NAMALWA (cell line): Measurements from ENCODE around the gene RXRG.

Source experiments
- DNase-seq: peaks from one replicate; pipeline ENCODE4 v3.0.0-alpha.2; 2015; ENCODE audit warnings: low spot score

Gene RXRG

GRCh38 chr1:165449131-165449530 is 4.2 kb upstream of the RXRG start:
- no peak for DNase-seq

DNA sequence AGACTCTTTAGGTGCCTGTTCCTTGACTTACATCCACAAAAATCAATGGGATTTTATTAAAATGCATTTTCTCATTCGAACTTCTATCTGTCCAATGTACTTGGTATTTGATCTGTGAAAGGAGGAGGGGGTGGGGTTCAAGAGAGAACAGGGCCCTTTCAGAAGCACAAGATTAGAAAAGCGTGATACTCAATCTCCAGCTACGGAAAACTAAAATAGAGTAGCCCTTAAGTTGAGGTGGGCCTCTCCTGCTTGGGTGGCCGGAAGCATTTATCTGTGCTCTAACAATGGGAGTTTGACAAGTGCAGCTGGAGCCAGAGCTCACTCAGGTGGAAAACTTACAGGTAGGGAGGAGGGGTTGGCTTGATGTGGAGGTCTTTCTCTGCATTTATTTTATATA is 462 bp upstream of the RXRG start:
- no peak for DNase-seq

DNA sequence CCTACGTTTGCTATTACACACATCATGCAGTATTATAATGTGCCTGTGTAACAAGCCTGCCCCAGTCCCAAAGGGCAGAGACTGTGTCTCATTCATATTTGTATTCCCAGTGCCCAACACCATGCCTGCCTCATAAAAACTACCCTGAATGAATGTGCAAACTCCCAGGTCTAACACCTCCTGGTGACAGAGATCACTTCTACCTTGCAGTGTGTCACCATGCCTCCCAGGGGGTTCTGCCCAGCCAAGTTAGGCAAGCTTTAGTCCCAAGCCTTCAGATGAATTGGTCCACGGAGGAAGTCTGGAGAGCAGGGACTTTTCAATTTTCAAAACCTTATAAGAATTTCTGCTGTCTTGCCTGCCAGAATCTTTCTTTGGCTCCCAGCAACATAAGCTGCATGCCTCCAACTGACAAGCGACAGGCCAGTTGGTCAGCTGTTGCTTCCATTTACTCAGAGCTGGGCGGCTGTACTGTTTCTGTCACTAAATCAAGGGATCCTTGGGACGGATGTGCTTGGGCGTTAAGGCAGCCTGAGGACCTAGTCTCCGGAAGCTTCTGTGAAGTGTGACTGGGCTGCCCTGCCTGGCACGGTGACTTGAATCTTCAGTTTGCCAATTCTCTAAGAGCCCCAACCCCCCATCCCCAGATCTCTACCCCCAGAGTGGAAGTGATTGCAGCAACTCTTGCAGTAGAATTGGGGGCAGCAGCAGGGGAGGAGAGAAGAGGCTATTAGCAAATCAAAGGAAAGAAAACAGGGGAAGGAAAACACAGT is 1.2 kb downstream of the RXRG start:
- DNase-seq: no peak

GRCh38 chr1:165442653-165443052 is 2.3 kb downstream of the RXRG start:
- DNase-seq: no peak

DNA sequence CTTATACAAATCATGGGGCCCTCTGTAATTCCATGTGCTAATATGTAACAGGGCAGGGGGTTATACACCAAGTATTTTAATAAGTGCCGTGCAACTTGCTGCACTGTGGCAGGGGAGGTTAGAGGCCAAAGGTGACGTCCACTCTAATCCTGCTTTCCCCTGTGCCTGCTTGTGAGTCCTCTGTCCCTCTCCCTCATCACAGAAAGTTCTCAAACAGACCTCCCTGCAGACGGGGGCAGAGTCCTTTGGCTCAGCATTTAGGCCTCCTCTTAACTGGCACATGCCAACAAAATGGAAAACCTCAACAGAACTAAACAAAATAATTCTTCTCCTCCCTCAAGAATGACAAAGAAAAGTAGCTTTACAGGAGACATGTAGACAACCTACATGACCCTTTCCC is 2.9 kb downstream of the RXRG start:
- no peak for DNase-seq

- no peak for DNase-seq
These were observed 3.6 kb downstream of the RXRG start for GRCh38 chr1:165441166-165441880.

GRCh38 chr1:165439330-165439729 is 5.6 kb downstream of the RXRG start:
- no peak for DNase-seq

DNA sequence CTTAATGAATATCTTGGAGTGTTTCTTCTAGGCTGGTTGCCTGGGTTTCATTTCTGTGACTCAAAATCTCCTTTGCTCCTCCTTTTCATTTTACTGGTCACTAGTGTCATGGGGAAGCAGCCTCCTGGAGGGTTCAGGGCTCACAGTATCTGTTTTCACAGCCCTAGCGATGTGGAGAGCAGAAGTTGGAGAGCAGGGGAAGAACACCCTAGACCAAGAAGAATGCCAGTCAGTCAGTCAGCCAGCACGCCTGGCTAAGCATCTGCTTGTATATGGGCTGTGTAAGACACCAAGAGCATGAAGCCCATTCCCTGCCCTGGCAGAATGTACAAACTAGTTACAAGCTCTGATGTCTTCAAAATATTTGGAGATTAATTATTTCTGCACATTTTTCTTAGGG is 7.9 kb downstream of the RXRG start:
- no peak for DNase-seq

DNA sequence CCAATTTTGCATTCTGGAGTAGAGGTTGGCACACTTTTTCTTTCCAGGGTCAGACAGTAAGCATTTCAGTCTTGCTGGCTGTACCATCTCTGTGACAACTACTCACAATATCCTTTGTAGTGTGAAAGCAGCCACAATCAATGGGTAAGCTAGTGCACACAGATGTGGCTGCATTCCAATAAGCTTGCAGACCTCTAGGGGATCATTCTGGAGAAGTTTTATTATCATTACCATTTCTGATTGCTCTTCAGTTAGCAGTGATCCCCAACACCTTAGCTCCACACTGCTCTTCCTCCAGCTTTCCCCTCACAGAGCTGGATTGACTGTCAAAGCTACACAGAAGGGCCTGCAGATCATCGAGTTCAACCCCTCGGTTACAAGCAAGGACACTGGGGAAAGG is 9.1 kb downstream of the RXRG start:
- DNase-seq: no peak

- DNase-seq: no peak
These were observed 10.6 kb downstream of the RXRG start for GRCh38 chr1:165434281-165434680.

GRCh38 chr1:165431079-165431478 is 13.8 kb downstream of the RXRG start:
- DNase-seq: no peak

GRCh38 chr1:165426745-165427144 is 18.2 kb downstream of the RXRG start:
- no peak for DNase-seq

DNA sequence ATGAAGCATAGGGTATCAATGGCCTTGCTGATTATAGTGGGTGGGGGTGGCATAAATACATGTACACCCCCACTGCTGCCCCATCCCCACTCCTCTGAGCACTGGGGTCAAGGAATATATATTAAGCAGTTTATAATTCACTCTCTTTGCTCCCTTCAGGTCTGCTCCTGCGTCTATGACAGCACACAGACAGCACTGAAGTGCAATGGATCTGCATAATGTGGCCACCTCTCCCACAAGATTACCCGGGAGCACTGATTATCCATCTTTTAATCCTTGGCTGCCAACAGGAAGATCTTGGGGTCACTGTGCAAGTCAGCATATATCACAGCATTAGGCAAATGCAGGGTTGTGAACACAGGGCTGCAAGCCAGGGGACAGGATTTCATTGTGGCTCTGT is 19.3 kb downstream of the RXRG start:
- no peak for DNase-seq

DNA sequence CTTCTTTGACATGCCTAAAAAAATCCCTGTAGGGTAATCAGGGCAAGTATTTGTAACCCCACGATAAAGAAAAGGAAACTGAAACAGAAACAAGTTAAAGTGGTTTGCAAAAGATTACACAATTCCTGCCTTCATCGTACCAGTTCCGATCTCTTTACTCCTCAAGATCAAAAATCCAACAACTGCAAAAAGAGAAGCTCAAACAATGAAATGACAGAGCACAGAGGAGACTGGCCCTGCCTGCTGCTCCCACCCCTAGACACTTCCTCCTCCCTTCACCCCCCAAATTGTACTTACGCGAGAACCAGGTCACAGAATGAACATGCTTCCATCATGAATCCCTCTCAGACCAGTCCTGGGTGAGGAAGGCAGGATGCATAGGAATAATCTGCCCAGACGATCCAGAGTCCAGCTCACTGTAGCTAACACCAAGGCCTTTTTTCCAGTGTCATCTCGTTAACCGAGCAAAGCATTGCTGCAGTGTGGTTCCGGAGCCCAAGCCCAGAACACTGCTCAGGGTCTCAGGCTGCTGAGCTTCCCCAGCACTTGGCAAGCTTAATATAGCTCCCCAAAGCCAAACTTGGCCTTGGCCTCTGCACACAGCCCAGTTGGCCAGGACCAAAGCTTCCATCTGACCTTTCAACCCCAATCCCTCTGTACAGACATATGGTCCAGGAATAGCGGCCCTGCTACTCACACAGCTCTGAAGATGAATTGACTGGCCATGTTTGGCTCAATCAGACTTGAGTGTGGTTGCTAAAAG is 20.3 kb downstream of the RXRG start:
- no peak for DNase-seq

DNA sequence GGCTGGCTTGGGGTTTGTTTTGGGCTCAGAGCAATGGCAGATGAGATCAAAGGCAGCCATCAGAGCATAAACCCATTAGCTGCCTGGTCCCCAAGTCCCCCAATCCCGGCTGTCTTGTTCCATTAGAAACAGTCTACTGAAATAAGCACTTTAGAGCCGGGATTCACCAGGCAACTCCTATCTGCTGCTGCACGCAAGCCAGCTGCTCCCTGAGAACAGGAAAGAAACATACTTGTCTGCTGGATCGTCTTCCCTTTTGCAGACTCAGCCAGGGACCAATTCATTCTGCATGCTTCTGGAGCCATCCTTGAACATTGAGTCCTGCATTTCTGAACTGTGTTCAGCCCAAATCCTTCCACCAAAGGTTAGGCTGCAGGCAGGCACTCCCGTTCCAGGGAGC is 21.8 kb downstream of the RXRG start:
- DNase-seq: no peak

DNA sequence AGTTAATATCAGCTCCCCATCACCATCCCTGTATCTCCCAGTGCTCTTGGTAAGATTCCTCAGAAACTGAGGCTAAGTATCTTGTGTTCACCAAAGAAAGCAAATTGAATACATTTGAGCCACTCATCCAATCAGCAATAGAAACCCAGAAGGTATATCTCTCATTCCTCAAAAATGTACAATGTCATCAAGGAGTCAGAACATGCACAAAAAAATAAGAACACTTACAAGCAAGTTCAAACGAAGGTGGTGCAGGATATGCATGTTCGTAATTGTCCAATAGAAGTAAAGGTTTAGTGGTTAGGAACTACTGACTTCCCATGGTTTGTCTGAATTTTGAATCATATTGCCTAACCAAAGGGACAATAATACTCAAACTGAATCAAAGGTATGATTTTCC is 24.3 kb downstream of the RXRG start:
- DNase-seq: no peak

GRCh38 chr1:165419839-165420238 is 25.1 kb downstream of the RXRG start:
- no peak for DNase-seq

DNA sequence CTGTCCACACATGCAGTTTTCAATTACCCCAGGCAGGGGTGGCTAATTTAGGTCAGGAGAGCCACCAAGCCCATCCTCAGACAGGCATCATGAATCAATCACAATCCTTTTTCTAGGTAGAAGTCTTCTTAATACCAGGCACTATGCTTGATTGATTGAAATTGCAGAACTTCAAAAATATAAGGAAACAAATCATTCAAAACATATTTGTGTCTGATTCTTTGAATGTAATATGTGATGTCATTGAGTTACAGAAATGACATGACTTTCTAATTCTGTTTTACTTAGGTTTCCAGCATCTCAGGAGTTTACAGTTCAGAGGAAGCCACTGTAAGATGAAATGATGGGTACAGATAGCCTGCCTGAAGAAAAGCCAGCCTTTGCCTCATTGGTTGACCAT is 26.7 kb downstream of the RXRG start:
- no peak for DNase-seq

GRCh38 chr1:165416876-165417275 is 28.1 kb downstream of the RXRG start:
- DNase-seq: no peak

DNA sequence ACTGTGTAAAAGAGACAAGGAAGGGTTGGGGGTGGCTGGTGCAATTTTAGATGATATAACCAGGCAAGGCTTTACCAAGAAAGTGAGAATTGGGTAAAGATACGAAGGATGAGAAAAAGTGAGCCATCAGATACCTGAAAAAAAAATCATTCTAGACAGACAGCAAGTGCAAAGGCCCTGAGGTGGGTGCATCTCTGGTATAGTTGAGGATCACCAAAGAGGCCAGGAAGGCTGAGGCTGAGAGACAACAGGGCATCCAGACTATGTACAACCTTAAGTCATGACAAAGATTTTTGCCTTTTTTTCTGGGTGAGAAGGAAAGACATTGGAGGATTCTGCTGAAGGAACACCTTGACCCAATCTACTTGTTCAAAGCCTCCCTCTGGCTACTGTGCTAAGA is 29.9 kb downstream of the RXRG start:
- DNase-seq: no peak

DNA sequence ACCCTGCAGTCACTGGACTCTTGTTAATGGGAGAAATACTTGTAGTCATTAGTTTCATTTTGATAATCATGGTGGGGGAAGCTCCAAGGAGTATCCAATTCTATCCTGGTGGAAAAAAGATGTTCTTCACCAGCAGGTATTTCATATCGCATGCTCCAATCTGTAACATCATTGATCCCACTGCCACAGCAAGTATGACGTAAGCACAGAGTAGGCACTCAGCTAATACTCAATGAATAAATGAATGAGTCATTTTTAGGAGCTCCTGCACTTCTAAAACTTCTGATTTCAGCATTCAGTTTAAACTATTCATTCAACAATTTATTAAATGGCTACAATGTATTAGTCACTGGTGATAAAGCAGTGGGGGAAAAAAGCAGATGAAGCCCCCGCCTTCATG is 30.3 kb downstream of the RXRG start:
- no peak for DNase-seq

GRCh38 chr1:165411396-165411795 is 33.5 kb downstream of the RXRG start:
- no peak for DNase-seq
